CD4-positive, alpha-beta T cell treated with Interleukin-2 at 100 ng/mL for 4 hours (primary cell): ENCODE data around the gene STARD7.
A peak's percentile ranks its signal among the peaks of the same experiment; 100 is the strongest.

Experiments used
- DNase-seq: peaks from one replicate; pipeline ENCODE4 v3.0.0-alpha.2; 2020; ENCODE audit warnings: low spot score

STARD7 gene

DNA sequence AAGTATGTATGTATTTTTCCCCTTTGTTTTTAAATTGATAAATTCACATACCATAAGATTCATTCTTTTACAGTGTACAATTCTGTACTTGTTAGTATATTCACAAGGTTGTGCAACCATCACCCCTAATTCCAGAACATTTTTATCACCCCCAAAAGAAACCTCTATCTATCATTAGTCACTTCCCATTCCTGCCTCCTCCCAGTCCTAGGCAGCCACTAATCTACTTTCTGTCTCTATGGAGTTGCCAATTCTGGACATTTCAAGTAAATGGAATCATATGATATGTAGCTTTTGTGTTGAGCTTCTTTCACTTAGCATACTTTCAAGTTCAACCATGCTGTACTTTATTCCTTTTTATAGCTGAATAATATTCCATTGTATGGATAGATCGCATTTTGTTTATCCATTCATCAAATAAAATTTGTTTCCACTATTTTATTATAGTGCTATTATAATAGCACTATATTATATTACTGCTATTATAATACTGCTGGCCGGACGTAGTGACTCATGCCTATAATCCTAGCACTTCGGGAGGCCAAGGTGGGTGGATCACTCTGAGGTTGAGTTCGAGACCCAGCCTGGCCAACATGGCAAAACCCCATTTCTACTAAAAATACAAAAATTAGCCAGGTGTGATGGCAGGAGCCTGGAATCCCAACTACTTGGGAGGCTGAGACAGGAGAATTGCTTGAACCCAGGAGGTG, 10.9 kb downstream of the STARD7 start:
- DNase-seq = no peak

DNA sequence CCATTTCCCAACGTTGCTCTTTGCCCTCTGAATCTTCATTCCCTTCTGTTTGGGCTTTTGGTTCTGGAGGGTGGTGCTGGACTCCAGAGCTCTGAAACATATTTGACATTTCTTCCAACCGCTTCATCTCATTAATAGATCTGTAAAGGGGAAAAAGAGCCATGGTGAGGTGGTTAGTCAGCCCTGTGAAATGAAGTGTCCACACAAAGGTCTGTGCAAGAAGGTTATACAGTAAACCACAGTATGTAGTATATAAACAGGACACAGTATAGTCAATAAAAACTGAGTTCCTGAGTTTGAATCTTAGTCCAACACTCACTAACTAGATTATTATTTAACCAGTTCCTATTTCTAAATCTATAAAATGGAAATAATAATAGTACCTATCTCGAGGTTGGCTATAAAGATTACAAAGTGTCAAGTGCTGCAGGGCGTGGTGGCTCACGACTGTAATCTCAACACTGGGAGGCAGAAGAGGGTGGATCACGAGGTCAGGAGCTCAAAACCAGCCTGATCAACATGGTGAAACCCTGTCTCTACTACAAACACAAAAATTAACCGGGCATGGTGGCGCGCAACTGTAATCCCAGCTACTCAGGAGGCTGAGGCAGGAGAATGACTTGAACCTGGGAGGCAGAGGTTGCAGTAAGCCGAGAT, 13.1 kb downstream of the STARD7 start:
- no peak for DNase-seq

DNA sequence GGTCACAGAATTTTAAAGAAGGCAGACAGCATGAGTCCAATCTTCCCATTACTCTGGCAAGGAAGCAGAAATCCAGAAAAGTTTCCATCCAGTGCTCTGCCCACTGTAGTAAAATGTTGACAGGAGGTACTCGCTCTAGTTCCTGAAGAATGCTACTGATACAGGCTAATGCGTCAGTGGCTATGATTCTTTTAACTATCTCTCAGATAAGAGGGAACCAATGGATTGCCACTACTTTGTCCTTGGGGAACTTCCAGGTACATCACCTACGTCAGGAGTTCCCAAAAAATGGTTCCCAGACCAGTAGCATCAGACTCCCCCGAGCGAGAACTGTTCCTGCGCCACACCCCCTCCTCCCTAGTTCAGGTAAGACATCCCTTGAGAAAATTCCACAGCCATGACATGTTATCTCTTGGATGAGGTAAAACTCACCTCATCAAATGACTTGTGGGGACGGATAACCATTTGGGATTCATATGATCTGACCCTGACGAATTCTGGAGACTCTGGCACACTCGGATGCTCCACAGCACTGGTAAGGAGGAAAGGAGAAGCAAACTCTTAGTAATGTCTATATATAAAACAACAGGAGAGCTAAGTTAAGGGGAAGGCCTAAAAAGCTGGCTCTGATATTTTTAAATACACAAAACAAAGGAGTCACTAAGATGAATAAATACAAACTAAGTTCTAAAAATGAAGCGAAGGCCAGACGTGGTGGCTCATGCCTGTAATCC, 16.5 kb downstream of the STARD7 start:
- DNase-seq = no peak

DNA sequence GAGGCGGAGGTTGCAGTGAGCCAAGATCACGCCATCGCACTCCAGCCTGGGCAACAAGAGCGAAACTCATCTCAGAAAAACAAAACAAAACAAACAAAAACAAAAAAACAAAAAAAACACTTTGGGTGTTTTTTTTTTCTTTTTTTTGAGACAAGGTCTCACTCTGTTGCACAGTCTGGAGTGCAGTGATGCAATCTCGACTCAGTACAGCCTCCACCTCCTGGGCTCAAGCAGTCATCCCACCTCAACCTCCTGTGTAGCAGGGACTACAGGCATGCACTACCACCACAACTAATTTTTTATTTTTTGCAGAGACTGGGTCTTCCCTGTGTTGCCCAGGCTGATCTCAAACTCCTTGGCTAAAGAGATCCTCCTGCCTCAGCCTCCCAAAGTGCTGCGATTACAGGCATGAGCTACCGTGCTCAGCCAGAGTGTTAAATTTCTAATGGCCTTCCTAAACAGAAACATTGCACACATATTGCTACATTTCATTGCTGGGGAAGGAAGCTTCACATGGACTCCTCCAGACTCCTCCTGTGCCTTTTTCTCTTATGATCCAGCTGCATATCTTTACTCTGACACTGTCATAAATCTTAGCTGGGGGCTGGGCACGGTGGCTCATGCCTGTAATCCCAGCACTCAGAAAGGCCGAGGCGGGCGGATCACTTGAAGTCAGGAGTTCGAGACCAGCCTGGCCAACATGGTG, 19.7 kb downstream of the STARD7 start:
- DNase-seq = no peak

DNA sequence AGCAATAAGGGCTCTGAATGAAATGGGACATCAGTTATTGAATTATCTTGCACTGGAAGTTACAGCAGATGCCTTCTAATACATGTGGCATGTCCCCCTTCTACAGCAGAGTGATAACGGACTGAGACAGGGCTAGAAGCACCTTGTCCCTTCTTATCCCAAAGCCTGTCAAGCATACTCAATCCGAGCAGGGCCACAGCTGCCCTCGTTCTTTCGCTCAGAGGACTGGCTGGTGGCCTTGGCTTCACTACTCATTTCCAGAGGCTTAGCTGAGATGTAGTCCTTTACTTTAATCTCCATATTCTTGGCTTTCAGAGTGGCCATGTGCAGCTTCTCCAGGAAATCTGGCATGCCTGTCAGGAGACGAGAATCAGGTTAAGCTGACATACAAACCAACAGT, 22.1 kb downstream of the STARD7 start:
- DNase-seq = no peak

DNA sequence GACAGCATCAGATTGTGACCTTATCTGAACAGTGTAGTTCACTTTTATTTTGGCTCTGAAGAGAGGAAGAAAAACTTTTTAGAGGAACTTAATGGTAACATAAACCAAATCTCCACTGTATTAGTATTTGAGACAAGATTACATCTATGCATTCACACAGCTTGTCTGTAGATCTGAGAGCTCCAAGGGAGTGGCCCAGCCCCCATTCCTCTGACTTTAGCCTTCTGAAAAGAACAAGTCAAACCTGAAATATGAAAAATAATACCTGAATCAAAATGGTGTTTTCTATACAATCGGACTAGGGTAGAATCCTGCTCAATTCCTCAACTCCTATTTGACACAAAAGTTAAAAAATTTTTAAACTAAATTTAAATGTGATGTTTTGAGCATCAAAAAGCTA, 23.1 kb downstream of the STARD7 start:
- no peak for DNase-seq

DNA sequence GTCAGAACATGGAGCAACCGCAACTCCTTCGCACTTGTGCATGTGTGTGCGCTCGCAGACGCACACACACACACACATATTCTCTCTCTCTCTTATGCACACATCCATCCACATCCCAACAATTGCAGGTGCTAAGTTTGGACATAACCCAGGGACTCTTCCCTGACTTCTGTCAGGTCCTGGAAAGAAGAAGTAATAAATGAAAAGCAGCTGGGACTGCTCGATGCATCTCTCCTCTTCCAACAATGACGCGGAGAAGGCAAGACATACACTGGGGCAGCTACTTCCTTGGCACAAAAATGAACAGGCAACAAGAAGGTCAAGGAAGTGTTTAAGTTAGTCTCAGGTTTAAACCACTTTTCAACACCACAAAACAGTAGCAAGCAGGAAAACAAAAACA, 23.6 kb downstream of the STARD7 start:
- DNase-seq = no peak

DNA sequence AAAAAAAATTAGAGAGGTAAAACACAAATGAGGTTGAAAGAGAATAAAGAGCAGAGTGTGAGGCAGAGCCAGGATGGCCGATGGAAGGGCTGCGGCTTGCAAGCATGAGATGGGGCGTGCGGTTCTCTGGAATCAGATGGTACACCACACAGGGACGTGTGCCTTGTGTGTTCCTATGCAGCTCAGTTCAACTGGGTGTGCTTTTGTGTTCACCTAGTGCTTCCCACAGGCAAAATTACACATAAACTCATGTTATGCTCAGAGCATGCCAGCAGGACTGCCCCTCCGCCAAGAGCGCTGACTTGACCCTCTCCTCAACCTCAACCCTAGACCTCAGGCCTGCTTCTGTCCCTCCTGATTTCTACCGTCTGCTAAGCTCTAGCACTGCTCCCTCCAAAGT, 24.4 kb downstream of the STARD7 start:
- DNase-seq = no peak

DNA sequence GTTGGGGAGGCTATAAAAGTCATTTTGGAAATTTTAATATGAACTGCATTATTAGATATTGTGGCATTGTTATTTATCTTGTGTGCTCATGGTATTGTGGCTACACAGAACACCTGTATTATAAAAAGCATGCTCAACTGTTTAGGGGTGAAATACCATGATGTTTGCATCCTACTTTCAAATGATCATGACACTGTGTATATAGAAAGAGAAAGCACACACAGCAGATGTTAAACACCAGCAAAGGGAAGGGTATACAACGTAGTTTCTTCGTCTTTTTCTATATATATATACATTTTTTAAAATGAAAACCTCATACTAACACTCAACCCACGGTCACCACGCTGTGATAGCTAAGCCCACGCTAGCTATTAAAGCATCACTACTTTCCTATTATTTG, 27.1 kb downstream of the STARD7 start:
- DNase-seq = no peak

DNA sequence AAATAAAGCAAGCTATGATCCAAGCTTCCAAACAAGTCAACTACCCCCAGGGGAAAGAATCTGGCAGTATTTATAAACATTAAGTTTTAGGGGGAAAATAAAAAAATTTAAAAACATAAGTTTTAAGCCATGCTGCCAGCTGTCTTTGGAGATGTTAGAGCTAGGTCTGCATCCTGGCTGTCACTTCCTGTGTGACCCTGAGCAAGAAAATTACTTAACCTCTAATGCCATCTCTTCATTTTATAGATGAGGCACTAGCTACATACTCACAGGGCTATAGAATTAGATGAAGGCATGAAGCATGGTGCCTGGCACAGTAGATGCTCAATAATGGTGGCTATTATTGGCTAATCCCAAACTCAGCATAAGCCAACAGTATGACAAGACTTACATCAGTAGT, 28.1 kb downstream of the STARD7 start:
- no peak for DNase-seq

DNA sequence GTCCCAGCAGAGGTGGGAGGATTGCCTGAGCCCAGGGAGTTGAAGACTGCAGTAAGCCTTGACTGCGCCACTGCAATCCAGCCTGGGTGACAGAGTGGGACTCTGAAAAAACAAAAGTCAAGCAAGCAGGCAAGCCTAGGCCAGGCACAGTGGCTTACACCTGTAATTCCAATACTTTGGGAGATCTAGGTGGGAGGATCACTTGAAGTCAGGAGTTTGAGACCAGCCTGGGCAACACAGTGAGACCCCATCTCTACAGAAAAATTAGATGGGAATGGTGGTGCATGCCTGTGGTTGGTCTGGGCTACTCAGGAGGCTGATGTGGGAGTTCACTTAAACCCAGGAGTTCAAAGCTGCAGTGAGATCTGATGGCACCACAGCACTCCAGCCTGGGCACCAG, 28.6 kb downstream of the STARD7 start:
- no peak for DNase-seq

DNA sequence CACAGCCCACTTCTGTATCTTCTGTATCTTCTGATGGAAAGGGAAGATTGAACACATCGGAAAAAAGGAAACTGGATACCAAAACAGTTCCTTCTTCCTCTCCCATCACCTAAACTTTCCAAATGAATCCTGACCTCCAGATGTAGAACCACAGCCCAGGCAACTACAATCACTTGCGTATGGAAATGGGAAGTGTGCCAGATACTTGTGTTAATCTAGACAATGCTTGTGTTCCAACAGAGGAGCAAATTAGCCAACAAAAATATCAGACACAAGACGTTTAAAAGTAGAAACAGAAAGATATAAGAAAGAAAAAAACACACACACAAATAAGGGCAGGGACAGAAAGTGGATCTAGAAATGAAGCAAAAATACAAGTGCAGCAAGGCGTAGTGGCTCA, 32.0 kb downstream of the STARD7 start:
- no peak for DNase-seq

DNA sequence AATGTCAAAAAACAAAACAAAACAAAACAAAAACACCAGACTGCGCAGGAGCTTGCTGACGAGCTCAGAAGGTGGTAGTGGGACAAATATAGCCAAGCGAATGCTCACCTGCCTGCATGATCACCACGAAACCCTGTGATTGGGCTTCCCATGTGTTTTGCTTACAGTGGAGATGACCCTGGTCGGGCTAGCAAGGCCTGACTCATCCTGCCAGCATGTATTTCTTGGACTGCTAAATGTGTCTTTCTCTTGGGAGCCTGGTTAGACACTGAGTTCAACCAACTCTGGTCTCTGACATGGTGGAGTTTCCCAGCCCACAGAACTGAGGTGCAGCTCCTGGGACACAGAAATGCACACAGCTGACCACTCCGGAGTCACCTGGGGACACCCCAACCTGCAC, 32.7 kb downstream of the STARD7 start:
- no peak for DNase-seq

DNA sequence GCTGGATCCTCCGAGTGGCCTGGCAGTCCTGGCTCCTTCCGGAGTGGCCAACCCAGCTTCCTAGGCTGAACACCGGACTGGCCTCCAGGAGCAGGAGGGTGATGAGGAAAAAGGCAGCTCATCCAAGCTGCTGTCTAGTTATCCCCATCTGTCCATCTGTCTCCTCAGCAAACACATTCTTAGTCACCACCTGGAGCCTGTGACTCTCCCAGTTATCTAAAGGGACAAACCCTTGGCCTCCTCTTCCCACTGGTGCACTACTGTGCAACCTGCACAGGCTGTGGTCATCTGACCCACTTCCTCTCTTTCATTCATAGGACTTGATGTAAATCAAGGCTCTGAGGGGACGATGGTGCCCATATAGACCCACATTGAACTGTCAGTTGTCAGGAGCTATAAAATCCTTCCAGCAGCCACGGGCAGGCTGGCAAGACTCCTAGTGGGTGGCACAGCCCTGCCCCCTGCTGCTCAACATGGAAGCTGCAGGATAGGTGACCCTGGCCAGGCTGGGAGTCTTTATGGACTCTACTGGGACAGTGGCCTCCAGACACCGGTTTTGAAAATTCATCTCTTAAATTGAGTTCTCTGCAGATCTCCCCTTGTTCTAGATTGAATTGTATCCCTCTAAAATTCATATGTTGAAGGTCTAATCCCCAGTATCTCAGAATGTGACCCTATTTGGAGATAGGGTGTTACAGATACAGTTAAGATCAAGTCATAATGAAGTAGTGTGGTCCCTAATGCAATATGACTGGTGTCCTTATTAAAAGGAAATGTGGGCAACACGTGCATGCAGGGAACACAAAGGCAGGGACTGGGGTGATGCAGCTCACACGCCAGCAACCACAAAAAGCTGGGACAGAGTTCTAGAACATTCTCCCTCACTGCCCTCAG, 34.1 kb downstream of the STARD7 start:
- DNase-seq = peak; percentile 86

DNA sequence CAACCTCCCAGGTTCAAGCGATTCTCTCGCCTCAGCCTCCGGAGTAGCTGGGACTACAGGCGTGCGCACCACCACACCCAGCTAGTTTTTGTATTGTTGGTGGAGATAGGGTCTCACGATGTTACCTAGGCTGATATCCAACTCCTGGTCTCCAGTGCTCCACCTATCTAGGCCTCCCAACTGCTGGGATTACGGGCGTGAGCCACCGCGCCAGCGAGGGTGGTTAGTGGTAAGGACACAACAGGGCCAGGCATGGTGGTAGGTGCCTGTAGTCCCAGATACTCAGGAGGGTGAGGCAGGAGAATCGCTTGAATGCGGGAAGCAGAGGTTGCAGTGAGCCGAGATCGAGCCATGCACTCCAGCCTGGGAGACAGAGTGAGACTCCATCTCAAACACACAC, 36.8 kb downstream of the STARD7 start:
- no peak for DNase-seq

DNA sequence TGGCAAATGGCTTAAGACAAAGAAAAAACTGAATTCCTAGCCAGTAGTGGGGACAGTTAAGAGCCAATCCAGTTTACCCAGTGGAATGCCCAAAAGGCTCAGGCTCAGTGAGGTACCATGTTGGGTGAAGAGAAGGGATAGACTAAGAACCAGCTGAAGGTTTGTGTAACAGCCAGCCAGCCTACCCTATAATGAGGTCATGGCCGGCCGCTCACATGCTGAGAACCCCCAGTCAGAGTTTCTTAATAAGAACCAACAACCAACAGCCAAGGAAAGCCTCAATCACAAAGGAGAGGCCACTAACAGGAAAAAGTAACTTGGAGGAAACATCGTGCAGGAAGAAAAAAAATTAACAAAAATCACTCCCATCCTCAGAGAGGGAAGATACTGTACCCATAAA, 38.0 kb downstream of the STARD7 start:
- no peak for DNase-seq

DNA sequence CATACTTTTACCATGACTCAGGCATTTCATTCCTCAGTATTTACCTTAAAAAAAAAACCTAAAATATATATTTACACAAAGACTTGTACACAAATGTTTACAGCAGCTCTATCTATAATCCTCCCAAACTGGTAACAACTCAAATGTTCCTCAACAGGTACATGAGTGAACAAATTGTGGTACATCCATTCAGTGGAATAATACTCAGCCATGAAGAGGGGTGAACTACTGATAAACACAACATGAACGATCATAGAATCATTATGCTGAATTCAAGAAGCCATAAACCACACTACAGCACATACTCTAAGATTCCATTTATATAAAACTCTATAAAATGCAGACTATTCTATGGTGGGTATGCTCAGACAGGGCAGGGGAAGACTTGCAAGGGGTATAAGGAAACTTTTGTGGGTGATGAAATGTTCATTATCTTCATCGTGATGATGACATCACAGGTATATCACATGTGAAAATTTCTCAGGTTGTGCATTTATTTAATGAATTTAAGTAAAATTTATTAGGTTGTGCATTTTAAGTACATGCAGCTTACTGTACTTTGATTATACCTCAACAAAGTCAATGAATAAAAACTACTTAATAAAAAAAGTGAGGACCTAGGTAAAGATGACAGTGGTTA, 38.6 kb downstream of the STARD7 start:
- DNase-seq = no peak

DNA sequence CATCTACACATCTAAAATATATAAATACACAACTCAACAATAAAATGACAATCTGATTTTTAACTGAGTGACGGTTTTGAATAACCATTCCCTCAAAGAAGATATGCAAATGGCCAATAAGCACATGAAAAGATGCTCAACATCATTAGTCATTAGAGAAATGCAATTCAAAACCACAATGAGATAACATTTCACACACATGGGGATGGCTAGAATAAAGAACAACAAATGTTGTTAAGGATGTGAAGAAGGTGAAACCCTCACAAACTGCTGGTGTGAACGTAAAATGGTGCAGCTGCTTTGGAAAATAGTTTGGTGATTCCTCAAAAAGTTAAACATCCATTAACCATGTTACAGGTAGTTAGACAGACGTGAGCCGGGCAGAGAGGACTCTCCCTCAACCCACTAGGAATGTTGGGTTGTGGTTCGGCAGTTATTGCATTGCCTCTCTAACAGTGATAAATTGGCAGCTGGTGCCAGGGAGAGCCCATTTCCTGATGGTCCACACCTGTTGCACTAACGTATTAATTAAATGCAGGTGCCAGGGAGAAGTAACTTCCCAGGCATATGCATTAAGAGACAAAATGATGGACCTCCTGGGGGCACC, 41.1 kb downstream of the STARD7 start:
- DNase-seq = peak; percentile 24

DNA sequence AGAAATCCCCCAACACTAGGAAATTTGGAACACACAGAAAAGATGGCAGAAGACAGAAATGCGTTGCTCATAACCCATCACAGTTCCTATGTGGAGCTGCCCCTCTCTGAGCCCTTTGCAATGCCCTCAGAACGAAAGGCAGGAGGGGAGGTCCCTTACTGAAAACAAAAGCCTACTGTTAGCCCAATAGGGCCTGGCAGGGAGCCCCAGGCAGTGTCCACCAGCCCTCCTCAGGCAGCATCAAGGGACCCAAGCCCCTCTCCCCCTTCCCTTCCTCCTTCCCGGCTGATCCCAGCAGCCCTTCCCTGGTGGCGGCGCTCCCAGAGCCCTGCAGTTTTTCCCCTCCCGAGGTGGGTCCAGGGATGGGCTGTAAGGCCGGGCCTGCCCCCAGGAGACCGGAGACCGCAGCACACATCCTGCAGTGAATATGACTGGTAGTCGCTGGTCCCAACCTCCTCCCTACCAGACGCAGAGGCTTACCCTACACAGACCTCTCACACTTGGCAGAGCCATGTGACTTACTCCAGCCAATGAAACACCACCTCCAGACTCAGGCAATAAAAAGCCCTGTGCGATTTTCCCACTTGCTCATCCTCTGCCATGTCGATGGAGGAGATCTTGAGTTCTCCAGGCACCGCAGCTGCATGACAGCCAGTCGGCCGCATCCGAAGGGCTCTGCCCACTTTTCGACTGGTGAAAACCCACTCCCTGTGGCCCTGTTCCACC, 44.0 kb downstream of the STARD7 start:
- DNase-seq = peak; percentile 64
